Brain pericyte (primary cell): ENCODE results near the gene AFDN.

Source experiments
- DNase-seq: peaks from one replicate; pipeline ENCODE4 v3.0.0-alpha.2; 2012; ENCODE audit warnings: low read depth, low spot score

The AFDN gene

DNA sequence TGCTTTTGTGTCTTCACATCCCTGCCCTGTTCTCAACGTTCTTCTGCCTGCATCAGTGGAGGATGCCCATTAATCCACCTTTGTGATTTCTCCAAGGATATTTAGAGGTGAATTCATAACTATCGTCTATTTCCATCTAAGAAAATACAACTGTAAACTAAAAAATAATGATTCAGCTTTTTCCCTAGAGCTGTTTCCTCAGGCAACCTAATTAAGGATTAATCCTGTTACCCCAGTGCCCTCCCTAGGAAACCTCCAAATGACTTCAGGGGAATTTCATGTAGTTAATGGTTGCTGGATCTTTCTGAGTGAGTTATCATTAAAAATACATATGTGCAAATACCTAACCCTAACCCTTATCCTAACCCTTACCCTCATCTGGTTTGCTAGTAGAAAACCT, 14.6 kb upstream of the AFDN start:
- no peak for DNase-seq

DNA sequence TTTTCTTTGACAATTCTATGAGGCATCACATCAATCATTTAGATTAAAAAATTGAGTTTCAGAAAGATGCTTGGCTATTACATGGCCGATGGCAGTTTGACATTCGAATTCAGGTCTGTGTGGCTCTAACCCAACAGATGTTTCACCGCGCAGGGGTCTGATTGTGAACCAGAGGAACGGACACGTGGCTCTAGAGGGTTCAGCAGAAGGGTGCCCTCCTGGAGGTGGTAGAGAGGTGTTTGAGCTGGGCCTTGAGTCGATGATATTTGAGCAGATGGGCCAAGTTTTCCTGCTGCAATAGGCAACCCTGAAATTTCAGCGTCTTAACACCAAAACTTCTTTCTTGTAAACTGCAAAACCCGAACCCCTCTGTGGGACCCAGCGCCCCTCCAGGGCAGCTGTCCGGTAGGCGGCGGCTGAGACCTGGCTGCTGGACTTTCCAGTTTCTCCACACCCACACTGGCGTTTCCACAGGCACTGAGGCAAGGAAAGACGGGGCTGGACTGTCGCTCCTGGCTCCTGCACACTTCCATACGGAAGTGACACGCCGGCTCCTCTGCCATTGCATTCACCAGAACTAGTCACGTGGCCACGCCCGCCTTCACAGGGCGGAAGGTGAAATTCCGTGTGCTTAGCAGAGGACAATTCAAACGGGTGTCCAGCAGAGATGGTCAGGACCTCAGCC, 11.3 kb upstream of the AFDN start:
- no peak for DNase-seq

DNA sequence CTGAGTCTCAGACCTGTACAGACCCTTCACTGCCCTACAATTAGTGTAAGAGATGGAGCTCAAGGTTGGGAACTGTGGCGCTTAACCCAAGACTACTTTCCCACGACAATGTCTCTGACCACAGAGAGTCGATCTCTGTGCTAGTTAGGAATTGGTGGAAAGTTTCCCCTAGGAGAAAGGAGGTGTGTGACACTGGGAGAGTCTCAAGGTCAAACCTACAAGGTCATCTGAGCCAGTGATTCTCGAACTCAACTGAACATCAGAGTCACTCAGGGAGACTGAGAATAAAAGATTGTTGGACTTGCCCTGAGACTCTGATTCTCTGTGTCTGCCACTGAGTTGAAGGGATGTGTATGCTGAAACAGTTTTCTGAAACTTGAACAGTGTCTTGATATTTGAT, 9.7 kb upstream of the AFDN start:
- no peak for DNase-seq

DNA sequence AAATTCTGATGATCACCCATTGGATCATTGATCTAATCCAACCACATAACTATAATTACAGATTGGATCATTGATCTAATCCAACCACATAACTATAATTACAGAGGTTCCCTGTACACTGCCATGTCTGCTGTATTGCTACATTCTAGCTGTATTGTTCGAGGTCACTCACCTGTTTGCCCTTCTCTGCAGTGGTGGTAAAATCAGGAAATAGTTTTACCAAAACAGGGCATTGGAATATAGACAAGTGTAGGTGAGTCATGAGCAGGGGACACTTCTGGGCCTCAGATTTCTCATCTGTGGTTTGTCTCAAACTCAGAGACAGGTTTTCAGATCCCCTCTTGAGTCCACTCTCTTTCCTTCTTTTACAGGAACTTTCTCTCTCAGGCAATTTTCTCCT, 9.0 kb upstream of the AFDN start:
- DNase-seq, result no peak

GRCh38 chr6:167819576-167819975, 7.1 kb upstream of the AFDN start:
- DNase-seq, result no peak

GRCh38 chr6:167820681-167821080, 6.0 kb upstream of the AFDN start:
- no peak for DNase-seq

DNA sequence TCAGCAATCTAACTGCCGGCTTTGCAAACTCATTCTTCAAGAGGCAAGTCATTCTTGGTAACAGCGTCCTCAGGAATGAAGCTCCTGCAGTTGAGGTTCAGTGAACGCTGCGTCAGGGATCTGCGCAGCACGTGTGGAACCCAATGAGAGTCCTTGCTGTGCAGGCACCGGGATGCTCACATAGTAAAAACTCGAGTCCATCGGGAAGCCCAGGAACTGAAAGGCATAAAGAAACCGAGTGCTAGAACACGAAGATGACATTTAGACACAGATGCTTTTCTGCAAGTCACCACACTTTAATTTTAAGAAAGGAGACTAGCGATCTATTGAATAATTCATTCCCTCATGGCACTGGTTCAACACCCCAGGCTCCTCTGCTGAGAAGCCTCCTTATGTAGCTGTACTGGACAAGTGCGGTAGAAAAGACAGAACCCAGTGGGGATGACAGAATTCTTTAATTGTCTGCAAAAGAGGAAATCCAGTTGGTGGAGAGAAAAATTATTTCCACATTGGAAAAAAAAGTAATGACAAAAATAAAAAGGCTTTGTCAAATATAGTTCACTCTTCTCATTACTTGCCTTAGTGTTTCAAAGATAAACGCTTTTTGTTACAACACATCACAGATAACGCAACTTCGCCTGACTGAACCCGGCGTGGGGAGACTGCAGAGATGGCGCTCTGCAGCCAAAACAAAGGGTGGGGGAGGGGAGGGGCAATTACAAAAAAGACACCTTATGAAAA, 1.9 kb upstream of the AFDN start:
- no peak for DNase-seq

- DNase-seq, result no peak
Observed at GRCh38 chr6:167825332-167826229, 1.1 kb upstream of the AFDN start.

DNA sequence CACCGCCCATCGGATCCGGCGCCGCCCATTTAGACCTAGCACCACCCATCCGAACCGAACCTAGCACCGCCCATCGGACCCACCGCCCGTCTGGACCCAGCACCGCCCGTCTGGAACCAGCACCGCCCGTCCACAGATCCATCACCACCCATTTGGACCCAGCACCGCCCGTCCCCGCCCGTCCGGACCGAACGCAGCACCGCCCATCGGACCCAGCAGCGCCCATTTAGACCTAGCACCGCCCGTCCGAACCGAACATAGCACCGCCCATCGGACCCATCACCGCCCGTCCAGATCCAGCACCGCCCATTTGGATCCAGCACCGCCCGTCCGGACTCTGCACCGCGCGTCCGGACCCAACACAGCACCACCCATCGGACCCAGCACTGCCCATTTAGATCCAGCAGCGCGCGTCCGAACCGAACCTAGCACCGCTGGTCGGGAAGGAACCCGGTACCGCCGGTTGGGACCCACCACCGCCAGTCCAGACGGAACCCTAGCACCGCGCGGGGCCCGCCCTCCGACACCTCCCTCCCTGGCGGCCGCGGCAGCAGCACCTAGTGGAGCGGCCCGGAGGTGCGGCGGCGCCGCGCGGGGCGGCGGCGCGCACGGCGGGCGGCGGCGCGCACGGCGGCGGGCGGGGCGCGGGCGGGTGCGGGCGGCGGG, 348 bp upstream of the AFDN start:
- no peak for DNase-seq

- DNase-seq, result no peak
Observed at GRCh38 chr6:167827583-167828324, 1.0 kb downstream of the AFDN start.

DNA sequence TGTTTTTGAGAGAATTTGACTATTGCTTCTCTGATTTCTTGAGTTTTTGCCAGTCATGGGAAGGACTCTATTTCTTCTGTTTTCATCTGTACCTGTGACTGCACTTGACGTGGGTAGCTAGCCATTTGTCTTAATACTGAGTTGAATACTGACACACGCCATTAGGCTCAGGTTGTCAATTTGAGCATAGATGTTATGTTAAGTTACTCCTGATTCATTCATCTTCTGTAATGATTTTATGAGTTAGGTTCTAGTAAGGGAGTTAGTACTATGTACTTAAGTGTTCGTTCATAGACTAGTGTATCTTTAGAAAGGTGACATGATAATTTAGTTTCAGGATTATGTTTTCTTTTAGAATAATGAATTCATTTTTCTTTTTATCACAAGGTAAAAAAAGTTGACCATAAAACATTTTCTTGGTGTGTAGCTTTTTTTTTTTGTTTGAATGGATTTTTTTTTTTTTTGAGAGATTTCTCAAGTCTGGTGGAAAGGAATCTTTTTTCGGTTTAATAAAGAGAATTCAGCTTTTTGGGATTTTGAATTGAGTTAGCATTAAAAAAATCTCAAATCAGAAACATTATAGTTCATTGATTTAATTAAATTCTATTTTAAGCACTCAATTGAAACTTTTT, 1.7 kb downstream of the AFDN start:
- DNase-seq, result no peak

DNA sequence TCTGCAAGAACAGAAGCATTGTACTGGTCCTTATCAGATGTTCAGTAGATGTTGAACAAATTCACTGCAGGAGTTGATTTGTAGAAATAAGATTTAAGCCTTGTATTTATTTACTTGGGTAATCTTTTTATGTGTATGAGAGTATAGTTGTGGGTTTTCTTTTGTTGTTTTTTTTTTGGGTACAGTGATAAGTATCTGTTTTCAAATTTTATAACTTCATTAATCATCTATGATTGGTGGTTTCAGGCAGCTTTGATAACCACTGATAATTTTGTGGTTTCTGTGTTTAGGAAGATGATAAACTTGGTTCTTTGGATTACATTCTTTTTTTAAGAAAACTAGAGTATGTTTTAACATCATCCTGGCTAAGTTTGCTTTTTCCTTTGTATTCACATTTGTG, 2.8 kb downstream of the AFDN start:
- no peak for DNase-seq

GRCh38 chr6:167831281-167831828, 4.6 kb downstream of the AFDN start:
- no peak for DNase-seq

DNA sequence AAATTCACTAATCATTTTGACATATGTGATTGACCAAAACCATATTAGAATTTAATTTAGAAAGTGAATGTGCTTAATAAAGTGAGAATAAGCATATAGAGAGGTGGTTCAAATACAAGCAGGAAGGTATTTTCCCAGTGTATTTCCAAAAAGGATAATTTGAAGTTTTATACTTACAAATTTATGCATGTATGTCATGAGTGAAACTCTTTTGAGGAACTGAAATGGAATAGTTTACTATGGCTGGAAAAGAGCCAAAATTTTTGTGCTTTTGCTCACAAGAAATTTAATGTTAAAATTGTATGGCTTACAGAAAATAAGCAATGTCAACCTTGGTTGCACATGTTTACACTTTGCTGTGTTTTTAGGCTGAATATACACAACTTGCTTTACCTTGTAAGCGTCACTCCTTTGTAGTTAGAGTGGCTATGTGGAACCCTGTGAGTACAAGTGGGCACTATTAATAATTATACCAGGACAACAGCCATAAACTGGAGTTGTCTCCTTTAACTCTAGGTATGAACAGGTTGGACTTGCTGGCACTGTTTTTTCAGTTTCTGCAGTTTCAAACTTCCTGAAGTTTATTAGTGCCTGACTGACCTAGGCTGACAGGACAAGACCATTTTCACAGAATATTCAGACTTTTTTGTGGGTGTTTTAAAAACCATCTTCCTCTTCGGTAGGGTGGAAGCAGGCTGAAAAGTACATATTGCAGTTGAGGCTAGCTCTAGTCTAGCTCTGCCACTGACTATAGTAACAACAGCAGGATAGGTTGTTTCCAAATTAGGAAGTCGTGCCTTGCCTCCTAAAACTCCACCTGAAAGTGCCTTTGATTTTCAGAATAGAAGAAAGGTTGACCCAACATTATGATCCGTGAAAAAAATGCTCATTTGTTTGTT, 6.0 kb downstream of the AFDN start:
- DNase-seq, result no peak

DNA sequence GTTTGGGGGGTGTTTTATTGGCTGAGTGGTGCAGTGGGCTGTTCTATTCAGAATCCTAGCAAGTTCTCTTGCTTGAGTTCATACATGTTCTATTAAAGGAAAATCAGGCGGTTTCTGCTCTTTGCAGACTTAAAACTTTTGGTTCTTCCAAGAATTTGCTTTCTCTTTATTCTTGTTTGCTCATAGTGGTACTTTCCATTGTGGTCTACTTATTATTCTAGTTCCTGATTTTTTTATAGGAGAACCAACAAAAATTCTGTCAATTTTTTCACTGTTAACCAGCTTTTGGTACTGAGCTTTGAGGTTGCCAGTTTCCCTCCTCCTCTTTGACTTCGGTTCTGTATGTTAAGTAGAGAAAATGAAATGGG, 6.7 kb downstream of the AFDN start:
- no peak for DNase-seq

GRCh38 chr6:167835260-167835659, 8.5 kb downstream of the AFDN start:
- DNase-seq, result no peak

DNA sequence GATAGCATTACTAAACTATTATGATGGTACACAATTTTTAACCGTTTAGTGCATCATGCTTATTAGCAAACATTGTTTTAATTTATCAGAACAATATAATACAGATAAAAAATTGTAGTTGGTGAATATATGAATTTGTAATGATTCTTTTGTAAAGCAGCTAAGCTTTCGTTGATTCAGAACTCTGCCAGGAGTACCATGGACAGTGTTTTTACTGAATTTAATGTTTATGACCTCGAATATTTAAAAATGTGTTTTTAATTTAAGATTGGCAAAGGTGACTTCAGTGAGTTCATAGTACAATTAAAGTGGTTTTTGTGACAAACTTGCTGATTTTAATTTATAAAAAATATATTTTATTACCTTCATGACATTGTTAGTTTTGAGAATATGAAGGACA, 10.0 kb downstream of the AFDN start:
- no peak for DNase-seq

DNA sequence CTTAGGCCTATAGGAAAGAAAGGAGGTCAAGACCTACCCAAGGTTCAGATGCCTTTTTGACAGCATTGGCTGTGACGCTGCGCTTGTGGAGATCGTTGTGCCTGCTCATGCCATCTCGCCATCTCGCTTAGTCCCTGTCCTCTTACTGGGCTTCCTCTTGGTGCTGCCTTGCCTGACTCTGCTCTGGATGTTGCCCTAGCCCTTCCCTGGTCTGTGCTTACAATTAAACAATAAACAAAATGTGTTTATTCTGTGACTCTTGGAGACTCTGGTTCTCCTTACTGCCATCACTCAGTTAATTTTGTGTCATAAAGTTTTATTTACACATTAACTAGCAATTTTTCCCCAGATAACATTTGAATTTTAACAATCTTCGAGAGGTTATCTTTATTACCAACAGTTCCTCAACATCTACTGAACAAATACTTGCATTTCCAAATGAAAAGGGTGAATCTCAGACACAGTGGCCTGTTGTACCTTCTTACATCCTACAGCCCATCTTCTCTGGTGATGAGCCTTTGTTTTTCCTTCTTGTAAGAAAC, 11.6 kb downstream of the AFDN start:
- no peak for DNase-seq

- DNase-seq, result no peak
Observed at GRCh38 chr6:167839343-167839742, 12.6 kb downstream of the AFDN start.
